Natural killer cell treated with Interleukin-12 subunit alpha and Interleukin-12 subunit beta and Interleukin-15 and Interleukin-18, amount 100 ng/mL, for 72 hours (primary cell): ENCODE measurements around the gene GPR143. TPM values are rescaled to one million over a fixed set of nuclear protein-coding genes. Genes with fewer than 3 reads are reported as not detected.
"Not testable (repeated sequence)": the region's sequence is repeated elsewhere in the genome, so short reads cannot be mapped to it uniquely, and the experiment has no call there.

Experiments
- ATAC-seq, 2 donors: fragments of 150-1000 bp; cut with Tn5 transposase in 1 of 2; sonication (Bioruptor Pico), chemical (Tn5 transposase) in 1 of 2; 2 replicates each; pipeline ENCODE4 v1.10.0; 2021
- DNase-seq: peaks from one replicate; pipeline ENCODE4 v3.0.0; 2022; ENCODE audit warnings: low spot score
- H3K27ac Mint-ChIP-seq, 2 donors: 1 replicate in 1 of 2; 2 replicates in 1 of 2; pipeline ENCODE4 v1.8.0; 2022; ENCODE audit warnings: mixed read lengths in 2 of 2, mild to moderate bottlenecking in 1 of 2, moderate library complexity in 1 of 2
- H3K27me3 Mint-ChIP-seq, 2 donors: 1 replicate in 1 of 2; 2 replicates in 1 of 2; pipeline ENCODE4 v1.8.0; 2022; ENCODE audit warnings: mixed read lengths in 2 of 2
- H3K36me3 Mint-ChIP-seq: one replicate; pipeline ENCODE4 v1.8.0; 2022; ENCODE audit warnings: mixed read lengths
- H3K4me1 Mint-ChIP-seq, 2 donors: 1 replicate in 1 of 2; 2 replicates in 1 of 2; pipeline ENCODE4 v1.8.0; 2022; ENCODE audit warnings: low read depth in 2 of 2, mixed read lengths in 2 of 2, mild to moderate bottlenecking in 1 of 2
- H3K4me3 Mint-ChIP-seq: one replicate; pipeline ENCODE4 v1.8.0; 2022; ENCODE audit warnings: mixed read lengths
- H3K9me3 Mint-ChIP-seq: 2 replicates; pipeline ENCODE4 v1.8.0; 2022; ENCODE audit warnings: mixed read lengths
- total RNA-seq, 2 donors: library from RNA; stranded (reverse); gene quantifications; one replicate each; pipeline ENCODE4 v1.2.3, GENCODE V29; 2022

GPR143 gene
- total RNA-seq, 2 donors from 2014 or later, result not detected

GRCh38 chrX:9785944-9786797 is 20.5 kb upstream of the GPR143 start, which contains the start of gene SHROOM2:
SHROOM2 (plus strand) TSS chrX:9786429; CDS start chrX:9786546, 117 bp downstream.
- Mint-ChIP-seq H3K36me3 (no peaks in the 10 kb centered on the region), H3K27ac (no peak within 1 kb of the TSS), H3K4me1 (no peaks in the 10 kb centered on the region), H3K4me3 (peak within 1 kb of the TSS; percentile 22), H3K9me3 (no peaks in the 10 kb centered on the region), H3K27me3 (peaks cover 16 to 24% of the 10 kb centered on the region in 2 donors)
- ATAC-seq (peak in 1 of 2 donors; percentile 34), DNase-seq (no peak)

- DNase-seq, result no peak
- no peaks in the 10 kb centered on the region for H3K4me1 Mint-ChIP-seq
- no peaks in the 10 kb centered on the region for H3K36me3 Mint-ChIP-seq
- H3K9me3 Mint-ChIP-seq, result no peaks in the 10 kb centered on the region
- H3K27me3 Mint-ChIP-seq, result peaks cover 16 to 22% of the 10 kb centered on the region in 2 donors
- H3K4me3 Mint-ChIP-seq, result no peak overlapping the region
- no peak for ATAC-seq
- no peak overlapping the region for H3K27ac Mint-ChIP-seq
These were observed 19.8 kb upstream of the GPR143 start for GRCh38 chrX:9785254-9785943.

GRCh38 chrX:9784332-9784731 is 18.7 kb upstream of the GPR143 start:
- Mint-ChIP-seq H3K27ac (no peak overlapping the region), H3K27me3 (peaks cover 16% of the 10 kb centered on the region in 2 donors), H3K9me3 (no peaks in the 10 kb centered on the region), H3K4me3 (no peak overlapping the region), H3K36me3 (no peaks in the 10 kb centered on the region), H3K4me1 (no peaks in the 10 kb centered on the region)
- ATAC-seq (no peak), DNase-seq (no peak)

DNA sequence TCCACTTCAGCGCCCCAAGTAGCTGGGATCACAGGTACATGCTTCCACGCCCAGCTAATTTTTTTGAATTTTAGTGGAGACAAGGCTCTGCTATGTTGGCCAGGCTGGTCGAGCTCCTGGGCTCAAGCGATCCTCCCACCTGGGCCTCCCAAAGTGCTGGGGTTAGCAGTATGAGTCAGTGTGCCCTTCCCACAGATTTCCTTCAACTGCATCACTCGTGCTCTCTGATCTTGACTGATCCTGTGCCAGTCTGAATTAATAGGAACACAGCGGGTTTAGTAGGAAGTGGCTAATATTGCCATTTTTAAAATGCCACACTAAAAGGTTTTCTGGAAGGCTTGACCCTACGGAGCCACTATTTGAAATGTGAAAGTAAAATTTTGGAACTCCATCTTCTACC is 16.3 kb upstream of the GPR143 start:
- no peaks in the 10 kb centered on the region for H3K36me3 Mint-ChIP-seq
- ATAC-seq (no peak), DNase-seq (no peak)
- H3K27me3 Mint-ChIP-seq, result peaks cover 0 to 11% of the 10 kb centered on the region in 2 donors
- no peaks in the 10 kb centered on the region for H3K9me3 Mint-ChIP-seq
- H3K4me1 Mint-ChIP-seq, result no peaks in the 10 kb centered on the region
- H3K4me3 Mint-ChIP-seq, result no peak overlapping the region
- no peak overlapping the region for H3K27ac Mint-ChIP-seq

GRCh38 chrX:9775930-9776329 is 10.3 kb upstream of the GPR143 start:
- no peaks in the 10 kb centered on the region for H3K36me3 Mint-ChIP-seq
- H3K27me3 Mint-ChIP-seq, result peaks cover 8 to 21% of the 10 kb centered on the region in 2 donors
- no peak overlapping the region for H3K27ac Mint-ChIP-seq
- DNase-seq (no peak), ATAC-seq (peak; percentile 52 to 61)
- H3K9me3 Mint-ChIP-seq, result no peaks in the 10 kb centered on the region
- no peaks in the 10 kb centered on the region for H3K4me1 Mint-ChIP-seq
- H3K4me3 Mint-ChIP-seq, result no peak overlapping the region

DNA sequence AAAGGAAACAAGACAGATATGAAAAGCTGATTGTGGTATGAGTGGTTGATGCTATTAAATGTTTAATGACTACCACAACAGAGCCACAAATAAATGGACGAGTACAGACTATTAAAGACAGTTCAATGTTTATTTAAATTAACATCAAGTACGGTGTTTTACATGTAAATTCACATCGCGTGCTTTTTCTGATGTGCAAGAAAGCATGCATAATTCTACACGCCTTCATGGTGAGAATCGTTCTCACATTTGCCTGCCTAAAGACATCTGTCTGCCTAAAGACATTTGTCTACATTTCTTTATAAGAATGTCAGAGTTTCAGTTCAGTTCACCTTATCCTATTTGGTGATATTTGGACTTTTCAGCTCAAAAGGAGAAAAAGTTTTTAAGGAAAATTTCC is 7.3 kb upstream of the GPR143 start:
- Mint-ChIP-seq H3K9me3 (no peaks in the 10 kb centered on the region), H3K27ac (no peak overlapping the region), H3K36me3 (no peaks in the 10 kb centered on the region), H3K27me3 (peaks cover 10 to 13% of the 10 kb centered on the region in 2 donors), H3K4me1 (no peaks in the 10 kb centered on the region), H3K4me3 (no peak overlapping the region)
- no peak for ATAC-seq
- DNase-seq, result no peak

DNA sequence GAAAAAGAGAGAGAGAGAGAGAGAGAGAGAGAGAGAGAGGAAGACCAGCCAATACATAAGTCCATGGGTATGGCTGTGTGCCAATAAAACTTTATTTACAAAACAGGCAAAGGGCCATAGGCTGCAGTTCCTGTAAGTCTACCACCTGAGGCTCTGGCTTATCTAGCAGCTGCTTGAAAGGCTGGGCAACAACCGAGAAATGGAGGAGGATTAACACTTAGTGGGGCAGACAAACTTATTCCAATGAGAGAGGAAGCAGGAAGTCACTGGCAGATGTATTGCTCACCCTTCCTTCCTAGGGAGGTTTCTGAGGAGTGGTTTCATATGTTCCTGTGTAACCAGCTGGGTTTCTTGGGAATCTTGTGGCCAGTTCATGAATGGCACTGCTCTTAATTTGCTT is 4.7 kb upstream of the GPR143 start:
- Mint-ChIP-seq H3K4me1 (no peaks in the 10 kb centered on the region), H3K36me3 (no peaks in the 10 kb centered on the region), H3K9me3 (no peaks in the 10 kb centered on the region), H3K27me3 (peaks cover 12 to 19% of the 10 kb centered on the region in 2 donors), H3K4me3 (no peak overlapping the region), H3K27ac (no peak overlapping the region)
- no peak for ATAC-seq
- DNase-seq, result no peak

GRCh38 chrX:9768321-9768839 is 2.7 kb upstream of the GPR143 start:
- DNase-seq, H3K9me3 Mint-ChIP-seq, H3K4me1 Mint-ChIP-seq, H3K4me3 Mint-ChIP-seq, ATAC-seq, H3K36me3 Mint-ChIP-seq, H3K27ac Mint-ChIP-seq: not testable (repeated sequence)
- H3K27me3 Mint-ChIP-seq, result peaks cover 6 to 13% of the 10 kb centered on the region in 2 donors

DNA sequence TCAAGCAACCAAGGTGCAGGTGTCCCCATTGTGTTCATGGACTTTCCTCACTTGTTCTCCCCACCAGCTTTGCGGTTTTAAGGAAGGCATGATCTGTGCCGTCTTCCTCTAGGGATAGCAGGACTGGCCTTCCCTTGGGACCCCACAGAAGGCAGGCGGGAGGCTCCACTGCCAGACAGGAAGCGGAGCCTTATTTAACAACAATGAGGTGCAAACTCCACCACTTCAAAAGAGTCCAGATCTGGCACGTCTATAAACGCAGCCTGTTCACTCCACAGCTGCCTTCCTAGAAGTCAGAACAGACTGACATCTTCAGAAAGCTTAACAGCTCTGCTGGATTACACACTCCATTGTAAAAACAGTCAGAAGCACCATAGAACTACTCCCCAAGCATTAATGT is 1.7 kb upstream of the GPR143 start:
- Mint-ChIP-seq H3K27me3 (peaks cover 6 to 14% of the 10 kb centered on the region in 2 donors), H3K36me3 (no peaks in the 10 kb centered on the region), H3K27ac (no peak overlapping the region), H3K4me3 (no peak overlapping the region), H3K4me1 (no peaks in the 10 kb centered on the region), H3K9me3 (no peaks in the 10 kb centered on the region)
- no peak for ATAC-seq
- DNase-seq, result no peak

- Mint-ChIP-seq H3K36me3 (no peaks in the 10 kb centered on the region), H3K4me3 (no peak overlapping the region), H3K27me3 (peaks cover 12 to 15% of the 10 kb centered on the region in 2 donors), H3K9me3 (no peaks in the 10 kb centered on the region), H3K27ac (no peak overlapping the region), H3K4me1 (no peaks in the 10 kb centered on the region)
- ATAC-seq (peak in 1 of 2 donors; percentile 40), DNase-seq (no peak)
These were observed 443 bp downstream of the GPR143 start for GRCh38 chrX:9765072-9765736.

DNA sequence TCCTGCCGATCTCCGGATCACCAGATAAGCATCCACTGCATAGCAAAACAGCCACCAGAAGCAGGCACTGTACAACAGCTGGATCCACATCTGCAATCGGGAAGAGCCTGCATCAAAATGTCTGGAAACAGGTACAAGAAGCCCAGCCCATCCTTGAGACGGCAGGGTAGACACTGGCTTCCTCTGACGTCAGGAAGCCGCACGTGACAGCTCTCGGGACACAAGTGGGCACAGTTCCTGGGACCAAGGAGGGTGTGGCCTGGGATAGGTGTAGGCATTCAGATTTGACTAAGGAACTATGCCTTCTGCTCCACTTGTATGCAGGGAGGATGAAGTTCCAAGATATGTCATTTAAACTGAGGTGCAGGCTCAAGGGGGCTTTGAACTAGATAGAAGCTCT is 6.3 kb downstream of the GPR143 start:
- Mint-ChIP-seq H3K36me3 (no peaks in the 10 kb centered on the region), H3K9me3 (peaks cover 2% of the 10 kb centered on the region), H3K27me3 (peaks cover 5 to 10% of the 10 kb centered on the region in 2 donors), H3K4me1 (no peaks in the 10 kb centered on the region), H3K4me3 (no peak overlapping the region), H3K27ac (no peak overlapping the region)
- ATAC-seq, result no peak
- no peak for DNase-seq

GRCh38 chrX:9758021-9758638 is 7.5 kb downstream of the GPR143 start:
- DNase-seq (no peak), ATAC-seq (no peak)
- Mint-ChIP-seq H3K9me3 (peaks cover 2% of the 10 kb centered on the region), H3K36me3 (no peaks in the 10 kb centered on the region), H3K27me3 (peaks cover 5 to 6% of the 10 kb centered on the region in 2 donors), H3K4me1 (no peaks in the 10 kb centered on the region), H3K27ac (no peak overlapping the region), H3K4me3 (no peak overlapping the region)

DNA sequence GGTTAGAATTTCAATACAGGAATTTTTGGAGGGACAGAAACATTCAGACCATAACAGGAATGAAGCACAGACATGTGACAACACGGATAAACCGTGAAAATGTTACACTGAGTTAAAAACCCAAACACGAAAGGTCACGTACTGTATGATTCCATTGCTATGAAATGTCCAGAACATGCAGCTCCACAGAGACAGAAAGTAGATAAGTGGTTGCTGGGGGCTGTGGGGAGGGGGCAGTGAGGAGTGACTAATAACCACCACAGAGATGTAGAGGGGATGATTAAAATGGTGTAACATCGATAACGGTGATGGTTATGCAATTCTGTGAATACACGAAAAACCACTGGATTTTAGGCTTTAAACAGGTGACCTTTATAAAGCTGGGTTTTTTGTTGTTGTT is 8.3 kb downstream of the GPR143 start:
- Mint-ChIP-seq H3K36me3 (no peaks in the 10 kb centered on the region), H3K4me1 (no peaks in the 10 kb centered on the region), H3K27ac (no peak overlapping the region), H3K9me3 (peaks cover 2% of the 10 kb centered on the region), H3K27me3 (peaks cover 5 to 6% of the 10 kb centered on the region in 2 donors), H3K4me3 (no peak overlapping the region)
- no peak for ATAC-seq
- DNase-seq, result no peak
